Transverse colon (tissue), 4 donors: ENCODE measurements around the gene WDFY2. TPM values are rescaled to one million over a fixed set of nuclear protein-coding genes. Genes with fewer than 3 reads are reported as not detected.

Experiments used
- DNase-seq: peaks from one replicate; pipeline ENCODE4 v3.0.0-alpha.2; 2019
- H3K27ac ChIP-seq, 4 donors: fragments of 200-600 bp; sonication (generic); 2 replicates each; pipeline ENCODE4 v1.5.1; 2016 to 2018; ENCODE audit warnings: inconsistent platforms in 4 of 4
- H3K27me3 ChIP-seq: fragments of 200-600 bp; sonication (generic); 2 replicates; pipeline ENCODE4 v1.5.1; 2017; ENCODE audit warnings: inconsistent platforms
- H3K36me3 ChIP-seq, 4 donors: fragments of 200-600 bp; sonication (generic); 2 replicates each; pipeline ENCODE4 v1.5.1; 2017 to 2019; ENCODE audit warnings: inconsistent platforms in 4 of 4
- H3K4me1 ChIP-seq, 4 donors: fragments of 200-600 bp; sonication (generic); 2 replicates each; pipeline ENCODE4 v1.5.1; 2017 to 2020; ENCODE audit warnings: inconsistent platforms in 4 of 4
- H3K4me3 ChIP-seq, 4 donors: fragments of 200-600 bp; sonication (generic); 1 replicate in 1 of 4; 2 replicates in 3 of 4; pipeline versions ENCODE4 v1.5.1 to v1.6.1; 2017 to 2019; ENCODE audit warnings: inconsistent platforms in 4 of 4
- H3K9me3 ChIP-seq, 2 donors: fragments of 200-600 bp; sonication (generic); 2 replicates each; pipeline ENCODE4 v1.5.1; 2017 to 2019; ENCODE audit warnings: inconsistent platforms in 2 of 2
- CTCF ChIP-seq, 5 experiments: fragments of 200-600 bp in 3 of 5; fragments of 450-650 bp in 2 of 5; sonication (generic) in 3 of 5; IDR thresholded peaks; 1 replicate in 2 of 5; 2 replicates in 3 of 5; pipeline ENCODE4 v1.5.1; 2016 to 2017; ENCODE audit warnings: antibody characterized with exemption in 5 of 5, inconsistent platforms in 3 of 5, mild to moderate bottlenecking in 2 of 5, moderate library complexity in 1 of 5
- EP300 ChIP-seq: sonication (generic); formaldehyde crosslinking; IDR thresholded peaks from one replicate; pipeline ENCODE4 v1.6.1; 2017; ENCODE audit warnings: antibody characterized with exemption, low read depth
- POLR2A ChIP-seq: fragments of 450-650 bp; IDR thresholded peaks from one replicate; pipeline ENCODE4 v1.6.1; 2016; ENCODE audit warnings: antibody characterized with exemption, mild to moderate bottlenecking, moderate library complexity
- POLR2AphosphoS5 ChIP-seq, 3 donors: sonication (generic); formaldehyde crosslinking; IDR thresholded peaks; one replicate each; pipeline ENCODE4 v1.6.1; 2016; ENCODE audit warnings: antibody characterized with exemption in 3 of 3
- WGBS, 2 donors: methylation state at CpG; one replicate each; pipeline ENCODE4 v1.1.5; 2018; ENCODE audit warnings: low coverage in 1 of 2; 5-methylcytosine and 5-hydroxymethylcytosine counted together
- in situ Hi-C, 4 donors: fragments of 200-750 bp; cut with MboI; loops; one replicate each; pipeline versions ENCODE4 v1.15.0 to v1.15.1; 2017; ENCODE audit warnings: low sequenced_read_pairs in 3 of 4, low pct_ligation_motif_present in 1 of 4, low pct_unique_long_range_greater_than_20kb in 1 of 4
- intact Hi-C: fragments of 100-400 bp; cut with DNase I; formaldehyde crosslinking; loops from one replicate; pipeline ENCODE4 v1.15.1; 2023; ENCODE audit warnings: low total_unique reads
- total RNA-seq, 4 donors: library from RNA; depleted of rRNA; stranded (reverse); fragments of >200 nt; gene quantifications; one replicate each; pipeline ENCODE4 v1.1.0, GENCODE V29; 2016

Gene WDFY2
- total RNA-seq, 4 donors from 2014 or later: 2.4 to 12.3 (median 6.7) TPM

DNA sequence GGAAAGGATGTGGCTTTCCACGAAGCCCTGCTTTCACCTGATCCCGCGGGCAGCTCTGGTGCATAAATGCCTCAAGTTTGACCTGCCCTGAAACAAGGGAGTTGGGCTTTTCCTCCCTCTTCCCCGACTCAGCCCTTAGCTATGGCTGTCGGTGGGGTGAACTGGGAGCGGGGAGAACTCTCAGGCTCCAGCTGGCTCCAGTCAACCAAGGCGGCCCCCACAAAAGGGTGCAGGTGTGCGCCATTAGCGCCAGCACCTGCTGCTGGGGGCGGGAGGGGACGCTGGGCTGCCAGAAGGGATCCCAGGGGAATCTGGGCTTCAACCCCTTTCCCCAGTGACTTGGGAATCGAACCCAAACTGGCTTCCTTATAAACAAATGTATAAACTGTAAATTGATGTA, 226.8 kb downstream of the WDFY2 start:
- in situ Hi-C loops: loop anchor here in 1 of 4 donors (25.0 kb wide), 2 partner anchors 326 to 626 kb away; partner anchors contain the start of gene NEK5

DNA sequence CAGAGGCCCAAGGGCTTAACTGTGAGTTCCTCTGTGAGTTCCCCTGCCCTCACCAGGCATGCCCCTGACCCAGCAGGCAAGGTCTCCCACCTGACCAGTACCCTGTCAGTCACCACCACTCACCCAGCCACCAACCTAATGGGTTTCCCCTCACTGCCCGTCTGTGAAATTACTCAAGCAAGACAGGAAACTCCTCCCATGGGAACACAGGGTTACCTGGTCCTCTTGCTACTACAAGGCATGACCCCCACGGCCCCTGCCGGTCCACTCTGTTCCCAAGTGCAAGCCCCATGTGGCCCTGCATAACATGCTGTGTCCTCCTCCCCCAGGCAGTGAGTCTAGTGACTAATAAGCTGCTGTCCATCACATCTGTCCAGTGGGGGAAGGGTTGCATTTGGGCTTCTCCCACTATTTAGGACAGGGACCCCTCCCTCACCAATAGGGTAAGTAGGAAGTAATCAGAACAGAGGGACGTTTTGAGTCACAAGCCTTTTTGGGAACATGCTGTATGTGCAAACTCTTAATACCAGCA, 227.7 kb downstream of the WDFY2 start:
- peaks cover 5 to 13% (median 10%) of the 10 kb centered on the region in 4 donors for H3K4me1 ChIP-seq
- no peak for DNase-seq
- H3K27me3 ChIP-seq: no peaks in the 10 kb centered on the region
- no peak overlapping the region for H3K27ac ChIP-seq
- in situ Hi-C loops: loop anchor here in 1 of 4 donors (25.0 kb wide), 2 partner anchors 325 to 625 kb away; partner anchors contain the start of gene NEK5
- intact Hi-C loops: no loop called here
- no peak overlapping the region for H3K4me3 ChIP-seq
- no peak for TF ChIP-seq POLR2AphosphoS5 (IDR thresholded peaks at IDR 0.05)
- no peak for TF ChIP-seq POLR2A
- no peak for TF ChIP-seq EP300
- no peak for TF ChIP-seq CTCF (IDR thresholded peaks at IDR 0.05)
- H3K9me3 ChIP-seq: no peaks in the 10 kb centered on the region
- H3K36me3 ChIP-seq: no peaks in the 10 kb centered on the region
- WGBS, 2 donors: 60 to 67% methylated on average over 1 to 4 of the region's 4 CpGs

More for the DNA sequence above, 226.8 kb downstream of the WDFY2 start:
- intact Hi-C loops: no loop called here
- no peak overlapping the region for H3K27ac ChIP-seq
- TF ChIP-seq CTCF (IDR thresholded peaks at IDR 0.05): no peak
- no peak for TF ChIP-seq POLR2AphosphoS5 (IDR thresholded peaks at IDR 0.05)
- no peak for TF ChIP-seq EP300
- no peak for TF ChIP-seq POLR2A
- WGBS, 2 donors: 80% methylated on average over 1 to 12 of the region's 12 CpGs
- H3K27me3 ChIP-seq: no peaks in the 10 kb centered on the region
- no peaks in the 10 kb centered on the region for H3K36me3 ChIP-seq
- no peak overlapping the region for H3K4me3 ChIP-seq
- no peak for DNase-seq
- H3K9me3 ChIP-seq: no peaks in the 10 kb centered on the region
- peaks cover 5 to 13% (median 10%) of the 10 kb centered on the region in 4 donors for H3K4me1 ChIP-seq

GRCh38 chr13:51814071-51814470, 229.8 kb downstream of the WDFY2 start:
- H3K9me3 ChIP-seq: no peaks in the 10 kb centered on the region
- no peaks in the 10 kb centered on the region for H3K27me3 ChIP-seq
- H3K4me3 ChIP-seq: no peak overlapping the region
- H3K4me1 ChIP-seq: peaks cover 5 to 13% (median 10%) of the 10 kb centered on the region in 4 donors
- 98% methylated on average over 2 of the region's 2 CpGs; no CpG with 5 or more reads in 1 of the 2 donors for WGBS, 2 donors
- intact Hi-C loops: no loop called here
- H3K27ac ChIP-seq: no peak overlapping the region
- in situ Hi-C loops: loop anchor here in 1 of 4 donors (25.0 kb wide), 2 partner anchors 323 to 623 kb away; partner anchors contain the start of gene NEK5
- TF ChIP-seq POLR2AphosphoS5 (IDR thresholded peaks at IDR 0.05) (no peak), CTCF (IDR thresholded peaks at IDR 0.05) (no peak), EP300 (no peak)
- DNase-seq: no peak
- no peaks in the 10 kb centered on the region for H3K36me3 ChIP-seq

DNA sequence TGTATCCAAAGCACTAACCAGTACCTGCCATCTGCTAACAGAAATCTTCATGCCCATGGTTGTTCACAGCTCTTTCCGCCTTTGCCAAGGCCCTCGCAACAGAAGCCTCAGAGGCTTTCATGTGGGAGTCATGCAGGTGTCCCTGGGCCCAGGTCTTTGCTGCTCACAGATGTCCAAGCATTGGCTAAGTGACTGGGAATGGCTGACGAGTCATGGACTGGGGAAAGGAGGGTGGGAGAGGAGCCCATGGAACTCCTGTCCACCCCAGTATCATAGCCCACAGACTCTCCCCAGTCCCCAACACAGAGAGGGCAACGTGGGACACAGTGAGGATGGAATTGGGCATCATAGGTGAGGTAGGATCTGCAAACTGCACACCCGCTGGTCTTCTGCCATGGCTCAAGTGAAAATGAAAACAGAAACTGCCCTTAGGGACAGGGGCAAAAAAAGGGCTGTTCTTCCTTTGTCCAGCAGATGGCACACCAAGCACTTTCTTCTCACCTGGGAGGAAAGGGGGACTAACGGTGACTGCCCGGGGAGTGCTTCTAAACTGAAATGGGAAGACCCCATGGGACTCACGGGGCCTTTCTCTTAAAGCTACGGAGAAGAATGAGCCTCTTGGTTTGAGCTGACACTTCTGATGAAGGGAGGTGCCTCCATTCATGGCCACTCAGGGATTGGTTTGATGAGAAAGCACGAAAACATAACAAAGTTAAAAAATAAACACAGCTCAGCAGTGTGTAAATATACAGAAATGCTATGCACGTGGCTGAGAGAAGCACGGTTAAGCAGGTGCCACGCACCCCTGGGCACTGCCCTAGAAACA, 230.8 kb downstream of the WDFY2 start:
- in situ Hi-C loops (loop anchor here in 1 of 4 donors (25.0 kb wide), 2 partner anchors 322 to 622 kb away; partner anchors contain the start of gene NEK5), intact Hi-C loops (no loop called here)
- peak; percentile 80 to 85 (median 82) for TF ChIP-seq CTCF (IDR thresholded peaks at IDR 0.05)
- TF ChIP-seq POLR2AphosphoS5 (IDR thresholded peaks at IDR 0.05): no peak
- no peaks in the 10 kb centered on the region for H3K9me3 ChIP-seq
- no peaks in the 10 kb centered on the region for H3K36me3 ChIP-seq
- WGBS, 2 donors: 12 to 21% methylated on average over 6 to 13 of the region's 13 CpGs
- DNase-seq: peak; percentile 83
- peaks cover 5 to 13% (median 10%) of the 10 kb centered on the region in 4 donors for H3K4me1 ChIP-seq
- no peaks in the 10 kb centered on the region for H3K27me3 ChIP-seq
- H3K27ac ChIP-seq: peak overlapping the region in 1 of 4 donors; percentile 46
- peak overlapping the region in 1 of 4 donors; percentile 12 for H3K4me3 ChIP-seq
